GM12892 (cell line): ENCODE data around the gene NDST1.

Experiments used
- DNase-seq: peaks from one replicate; pipeline ENCODE4 v3.0.0; 2011; ENCODE audit not compliant: insufficient read length
- FAIRE-seq: peaks from 2 replicates; lab custom pipeline; 2011; peaks lifted over from hg19 to GRCh38; lab: Jason Lieb, UNC
- POLR2A ChIP-seq: IDR thresholded peaks from 2 replicates; pipeline ENCODE4 v1.6.1; 2011; ENCODE audit warnings: low read depth, low read length, control low read depth
- POLR2AphosphoS5 ChIP-seq: IDR thresholded peaks from 2 replicates; pipeline ENCODE4 v1.6.1; 2011; ENCODE audit warnings: low read depth, low read length, control low read depth
- TAF1 ChIP-seq: IDR thresholded peaks from 2 replicates; pipeline ENCODE4 v1.6.1; 2011; ENCODE audit warnings: low read depth, mild to moderate bottlenecking, control low read depth, low read length, borderline replicate concordance

The NDST1 gene

DNA sequence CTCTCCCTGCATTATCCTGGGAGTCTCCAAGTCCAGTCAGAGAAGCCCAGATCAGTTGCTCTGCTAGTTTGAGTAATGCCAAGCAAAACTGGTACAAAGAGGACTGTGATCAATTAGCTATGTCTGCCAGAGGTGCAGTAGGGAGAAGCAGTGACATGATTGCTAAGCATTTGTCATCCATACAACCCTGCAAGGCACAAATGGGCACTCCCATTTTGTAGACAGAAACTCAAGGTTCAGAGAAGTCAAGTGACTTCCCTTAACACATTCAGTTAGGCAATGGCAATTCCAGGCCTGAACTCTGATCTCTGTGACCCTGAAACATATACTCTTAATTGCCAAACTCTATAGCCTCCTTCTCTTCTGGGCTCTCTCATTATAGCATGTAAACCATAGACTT is 34.0 kb downstream of the NDST1 start:
- DNase-seq (no peak), FAIRE-seq (no peak)
- no peak for TF ChIP-seq POLR2A
- TF ChIP-seq POLR2AphosphoS5 = no peak
- TF ChIP-seq TAF1 = no peak

DNA sequence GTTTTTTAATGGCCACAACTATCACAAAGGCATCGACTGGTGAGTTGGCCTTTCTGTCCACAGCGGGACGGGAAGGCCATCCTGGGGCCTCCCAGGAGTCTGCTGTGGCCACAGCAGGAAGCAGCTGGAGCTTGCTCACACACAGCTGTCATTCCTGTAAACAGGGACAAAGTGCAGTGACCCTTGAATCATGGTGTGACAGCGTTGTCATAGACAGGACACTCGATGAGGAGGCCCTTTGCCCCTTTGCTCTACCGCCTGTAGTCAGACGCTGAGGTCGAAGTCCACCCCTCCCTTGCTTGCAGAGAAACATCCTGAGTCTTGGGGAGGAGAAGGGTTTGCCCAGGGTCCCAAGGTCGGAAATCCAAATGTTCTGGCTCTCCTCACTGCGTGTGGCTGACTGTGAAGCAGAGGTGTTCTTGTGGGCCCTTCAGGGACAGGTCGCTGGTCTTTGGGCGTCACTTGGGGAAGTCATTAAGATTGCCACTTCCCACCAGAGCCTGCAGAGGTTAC is 35.1 kb downstream of the NDST1 start:
- FAIRE-seq (no peak), DNase-seq (no peak)
- no peak for TF ChIP-seq POLR2A
- no peak for TF ChIP-seq TAF1
- no peak for TF ChIP-seq POLR2AphosphoS5

DNA sequence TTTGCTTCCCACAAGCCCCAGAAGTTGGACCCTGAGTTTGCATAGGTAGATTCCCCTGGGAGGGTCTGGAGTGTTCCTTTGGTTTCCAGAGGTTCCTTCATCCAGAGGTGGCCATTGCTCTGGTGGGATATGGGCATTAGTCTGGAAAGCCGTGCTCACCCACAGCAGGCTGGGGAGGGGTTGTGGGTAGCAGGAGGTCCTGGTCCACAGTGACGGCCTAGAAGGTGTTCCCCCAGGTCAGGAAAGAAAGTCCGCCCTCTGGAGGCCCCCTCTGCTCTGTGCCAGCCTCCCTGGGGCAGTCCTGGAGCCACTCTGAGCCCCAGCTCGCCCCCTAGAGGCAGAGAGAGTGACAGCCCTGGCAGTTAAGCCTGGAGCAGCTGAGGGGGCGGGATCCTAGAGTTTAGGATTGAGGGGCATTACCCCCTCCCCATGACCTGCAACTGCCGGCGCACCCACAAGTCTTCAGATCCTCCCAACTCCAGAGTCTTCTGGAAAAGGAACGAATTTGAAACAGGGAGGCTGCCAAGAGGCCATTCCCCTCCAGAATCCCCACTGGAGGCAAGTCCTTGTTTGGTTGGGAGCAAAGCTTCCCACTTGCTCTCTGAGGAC is 36.8 kb downstream of the NDST1 start:
- peak; percentile 48 for FAIRE-seq
- peak; percentile 98 for DNase-seq

DNA sequence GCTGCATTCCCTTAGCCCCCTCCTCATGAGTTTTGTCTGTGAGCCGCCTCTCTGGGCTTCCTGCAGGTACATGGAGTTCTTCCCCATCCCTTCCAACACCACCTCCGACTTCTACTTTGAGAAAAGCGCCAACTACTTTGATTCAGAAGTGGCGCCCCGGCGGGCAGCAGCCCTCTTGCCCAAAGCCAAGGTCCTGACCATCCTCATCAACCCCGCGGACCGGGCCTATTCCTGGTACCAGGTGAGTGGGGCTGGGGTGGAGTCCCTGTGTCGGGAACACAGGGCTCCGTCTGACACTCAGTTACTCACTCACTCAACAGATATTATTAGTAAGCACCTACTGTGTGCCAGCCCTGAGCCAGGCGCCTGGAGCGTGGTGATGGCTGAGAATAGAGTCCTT is 37.3 kb downstream of the NDST1 start:
- FAIRE-seq (no peak), DNase-seq (no peak)
- TF ChIP-seq POLR2A (no peak), TAF1 (0 out of 2 replicates have a peak, but pooled peaks have one; percentile 20)

More for the DNA sequence above, 36.8 kb downstream of the NDST1 start:
- TF ChIP-seq POLR2A (no peak), POLR2AphosphoS5 (no peak), TAF1 (no peak)

DNA sequence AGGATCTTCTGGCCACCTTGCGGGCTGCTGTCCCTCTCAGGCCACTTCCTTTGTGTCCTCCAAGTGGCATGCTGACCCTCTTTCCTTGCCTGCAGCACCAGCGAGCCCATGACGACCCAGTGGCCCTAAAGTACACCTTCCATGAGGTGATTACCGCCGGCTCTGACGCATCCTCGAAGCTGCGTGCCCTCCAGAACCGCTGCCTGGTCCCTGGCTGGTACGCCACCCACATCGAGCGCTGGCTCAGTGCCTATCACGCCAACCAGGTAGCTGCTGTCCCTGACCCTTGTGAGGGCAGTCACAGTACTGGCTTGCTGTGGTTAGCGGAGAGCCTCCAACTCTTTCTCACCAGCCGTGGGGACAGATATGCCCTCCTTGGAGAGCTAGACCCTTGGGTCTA is 40.2 kb downstream of the NDST1 start:
- DNase-seq (no peak), FAIRE-seq (no peak)
- TF ChIP-seq POLR2AphosphoS5 = no peak
- TF ChIP-seq TAF1 = no peak
- no peak for TF ChIP-seq POLR2A

DNA sequence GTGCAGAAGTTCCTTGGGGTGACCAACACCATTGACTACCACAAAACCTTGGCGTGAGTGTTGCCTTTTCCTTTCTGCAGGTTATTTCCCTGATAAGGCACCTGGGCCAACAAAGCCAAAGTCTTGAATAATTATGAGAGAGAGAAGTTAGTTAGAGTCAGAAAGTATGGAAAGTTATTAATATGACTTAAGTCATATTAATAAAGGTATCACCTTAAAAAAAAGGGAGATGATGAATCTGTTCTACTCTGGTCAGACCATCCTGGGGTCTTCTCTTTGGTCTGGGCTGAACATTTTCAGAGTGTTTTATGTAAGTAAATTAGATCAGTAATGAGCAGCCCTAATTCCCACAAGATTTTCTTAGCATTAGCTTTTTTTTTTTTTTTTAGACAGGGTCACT is 41.8 kb downstream of the NDST1 start:
- FAIRE-seq (no peak), DNase-seq (no peak)
- no peak for TF ChIP-seq POLR2A
- TF ChIP-seq TAF1 = no peak
- no peak for TF ChIP-seq POLR2AphosphoS5

DNA sequence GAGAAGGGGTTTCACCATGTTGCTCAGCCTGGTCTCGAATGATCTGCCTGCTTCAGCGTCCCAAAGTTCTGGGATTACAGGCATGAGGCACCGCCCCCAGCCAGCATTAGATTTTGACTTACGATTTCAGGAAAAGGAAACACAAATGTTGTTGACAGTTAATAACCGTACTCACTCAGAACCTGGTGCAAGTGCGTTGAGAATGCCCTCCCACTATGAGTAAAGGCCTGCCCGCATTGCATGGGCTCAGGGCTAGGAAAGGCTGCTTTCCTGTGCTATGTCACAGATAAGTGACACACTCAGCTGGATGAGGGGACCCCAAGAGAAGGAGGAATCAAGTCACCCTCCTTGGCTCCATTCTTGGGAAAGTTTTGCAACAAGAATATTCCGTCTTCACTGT is 42.4 kb downstream of the NDST1 start:
- TF ChIP-seq TAF1 = no peak
- TF ChIP-seq POLR2A = no peak
- no peak for FAIRE-seq

DNA sequence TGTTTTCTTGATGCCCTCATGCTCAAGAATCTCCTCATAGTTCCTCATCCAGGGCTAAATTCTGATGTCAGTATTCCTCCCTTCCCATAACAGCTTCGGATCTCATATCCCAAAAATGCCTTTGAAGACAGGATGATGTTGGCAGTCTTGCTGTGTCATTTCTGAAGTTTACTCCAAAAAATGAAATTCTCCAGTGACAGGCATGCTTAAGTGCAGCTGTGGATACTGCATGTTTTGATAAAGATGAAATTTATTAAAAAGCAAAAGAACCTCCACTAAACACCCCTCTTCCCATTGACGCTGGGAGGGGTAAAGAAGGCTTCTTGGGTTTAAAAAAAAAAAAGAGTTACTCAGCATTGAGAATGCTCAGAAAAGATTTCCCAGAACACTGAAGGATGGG is 43.1 kb downstream of the NDST1 start:
- DNase-seq (no peak), FAIRE-seq (no peak)
- no peak for TF ChIP-seq POLR2AphosphoS5
- no peak for TF ChIP-seq TAF1
- TF ChIP-seq POLR2A = no peak

More for the DNA sequence above, 42.4 kb downstream of the NDST1 start:
- DNase-seq = no peak

DNA sequence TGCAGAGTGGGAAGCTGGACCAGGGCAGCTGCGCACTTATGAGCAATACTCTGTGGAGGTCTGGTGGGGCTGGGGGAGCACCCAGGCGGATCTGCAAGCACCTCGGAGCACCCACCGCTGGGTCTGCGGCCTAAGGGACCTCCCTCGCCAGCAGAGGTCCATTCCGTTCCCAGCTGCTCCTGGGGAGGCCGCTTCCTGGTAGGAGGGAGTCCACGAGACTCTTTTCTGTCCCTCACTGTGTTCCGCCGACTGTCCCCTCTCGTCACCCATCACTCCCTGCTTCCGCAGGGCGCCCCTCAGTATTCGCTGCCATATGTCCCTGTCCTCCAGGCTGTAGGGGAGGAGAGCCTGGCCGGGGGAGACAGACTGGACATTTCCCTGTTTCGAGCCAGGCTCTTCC is 45.5 kb downstream of the NDST1 start:
- FAIRE-seq = no peak
- no peak for DNase-seq
- TF ChIP-seq POLR2A (no peak), POLR2AphosphoS5 (no peak), TAF1 (no peak)

DNA sequence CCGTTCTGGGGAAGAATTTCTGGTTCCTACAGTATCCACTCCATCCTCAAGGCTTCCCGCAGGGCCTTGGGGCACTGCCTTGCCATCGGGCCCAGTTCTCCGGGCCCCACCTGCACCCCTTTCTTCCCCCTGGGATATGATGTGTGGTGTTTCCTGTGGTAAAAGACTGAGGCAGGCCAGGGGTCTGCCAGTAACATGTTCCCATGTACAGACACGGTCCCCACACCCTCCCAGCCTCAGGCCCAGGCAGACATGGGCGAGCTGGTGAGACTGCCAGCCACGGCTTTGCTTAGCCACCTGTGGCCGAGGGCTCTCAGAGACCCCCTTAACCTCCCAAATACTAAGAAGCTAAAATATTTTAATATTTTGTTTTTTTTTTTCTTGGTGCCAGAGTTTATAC is 46.0 kb downstream of the NDST1 start:
- FAIRE-seq (no peak), DNase-seq (no peak)

DNA sequence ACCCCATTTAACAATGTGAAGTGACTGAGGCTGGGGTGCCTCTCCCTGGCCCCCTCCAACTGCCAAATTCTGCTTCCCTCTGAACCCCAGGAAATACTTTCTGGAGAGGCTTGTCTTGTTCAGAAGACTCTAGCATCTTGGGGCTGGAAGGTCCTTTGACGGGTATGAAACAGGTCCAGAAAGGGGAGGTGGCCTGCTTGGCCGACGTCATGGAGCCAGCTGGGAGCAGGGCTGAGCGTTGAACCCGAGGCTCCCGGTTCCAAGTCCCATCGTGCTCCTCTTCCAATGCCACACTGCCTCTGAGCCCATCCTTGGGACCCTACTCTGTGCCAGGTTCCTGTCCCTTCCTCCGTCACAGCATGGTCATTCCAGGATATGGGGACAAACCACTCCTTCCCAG is 46.9 kb downstream of the NDST1 start:
- TF ChIP-seq TAF1 = no peak
- no peak for TF ChIP-seq POLR2A
- no peak for TF ChIP-seq POLR2AphosphoS5
- DNase-seq (no peak), FAIRE-seq (no peak)

More for the DNA sequence above, 46.0 kb downstream of the NDST1 start:
- TF ChIP-seq POLR2AphosphoS5 (no peak), TAF1 (no peak), POLR2A (no peak)

DNA sequence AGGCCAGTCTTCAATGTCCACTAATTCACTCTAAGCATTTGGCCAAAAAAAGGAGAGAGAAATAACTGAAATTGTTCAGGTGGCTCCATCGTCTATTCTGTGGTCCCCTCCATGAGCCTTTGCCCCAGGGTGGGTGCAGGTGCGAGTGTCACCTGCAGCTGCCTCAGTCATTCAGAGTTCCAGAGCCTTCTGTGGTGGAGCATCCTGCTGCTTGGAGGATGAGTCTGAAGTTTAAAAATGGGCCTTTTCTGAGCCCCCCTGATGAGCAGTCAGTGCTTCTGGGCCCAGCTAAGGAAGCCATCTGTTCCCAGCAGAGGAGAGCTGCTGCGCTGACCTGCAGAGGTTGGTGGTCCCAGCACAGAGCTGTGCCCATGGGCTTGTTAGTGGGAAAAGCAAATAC is 48.2 kb downstream of the NDST1 start:
- FAIRE-seq (no peak), DNase-seq (no peak)
- TF ChIP-seq POLR2AphosphoS5 = no peak
- TF ChIP-seq POLR2A = no peak
- no peak for TF ChIP-seq TAF1
